Testis (tissue), 5 donors: ENCODE measurements around the gene ACAA1. TPM values are rescaled to one million over a fixed set of nuclear protein-coding genes. Genes with fewer than 3 reads are reported as not detected.

ENCODE experiments used
- DNase-seq: peaks from one replicate; pipeline ENCODE4 v3.0.0-alpha.2; 2019
- H3K27ac ChIP-seq, 2 donors: fragments of 200-600 bp; sonication (generic); one replicate each; pipeline ENCODE4 v1.5.1; 2019
- H3K27me3 ChIP-seq: fragments of 200-600 bp; sonication (generic); one replicate; pipeline ENCODE4 v1.5.1; 2019
- H3K36me3 ChIP-seq: fragments of 200-600 bp; sonication (generic); one replicate; pipeline ENCODE4 v1.5.1; 2017; ENCODE audit warnings: low read depth; ENCODE audit errors: missing control alignments
- H3K4me1 ChIP-seq: fragments of 200-600 bp; sonication (generic); one replicate; pipeline ENCODE4 v1.5.1; 2019
- H3K4me3 ChIP-seq, 2 donors: fragments of 200-600 bp; sonication (generic); one replicate each; pipeline ENCODE4 v1.5.1; 2017 to 2019
- H3K9me3 ChIP-seq: fragments of 200-600 bp; sonication (generic); one replicate; pipeline ENCODE4 v1.5.1; 2017
- CTCF ChIP-seq, 3 experiments: fragments of 450-650 bp in 2 of 3; fragments of 200-600 bp in 1 of 3; sonication (generic) in 1 of 3; IDR thresholded peaks; one replicate each; pipeline ENCODE4 v1.5.1; 2016 to 2019; ENCODE audit warnings: antibody characterized with exemption in 3 of 3, mild to moderate bottlenecking in 2 of 3, moderate library complexity in 1 of 3
- POLR2A ChIP-seq: fragments of 450-650 bp; IDR thresholded peaks from one replicate; pipeline ENCODE4 v1.6.1; 2017; ENCODE audit warnings: antibody characterized with exemption, mild to moderate bottlenecking, moderate library complexity
- WGBS, 2 donors: methylation state at CpG; one replicate each; pipeline ENCODE4 v1.1.5; 2018; 5-methylcytosine and 5-hydroxymethylcytosine counted together
- intact Hi-C: fragments of 100-400 bp; cut with DNase I; formaldehyde crosslinking; loops from one replicate; pipeline ENCODE4 v1.15.1; 2023; ENCODE audit warnings: low total_unique reads
- long read RNA-seq, 2 donors: transcript quantifications; one replicate each; lab custom pipeline, GENCODE V29; 2026
- polyA plus RNA-seq: library from polyadenylated mRNA; stranded (reverse); fragments of 350-450 nt; fragmentation: Illumina TruSeq; extraction: RNeasy Lipid Tissue Mini Kit (QIAGEN cat#74804); gene quantifications from one replicate; pipeline ENCODE4 v1.2.3, GENCODE V29; 2014; ENCODE audit warnings: low read depth, low replicate concordance; ENCODE audit not compliant: insufficient read depth
- total RNA-seq, 2 donors: library from RNA; depleted of rRNA; stranded (reverse); fragments of >200 nt; gene quantifications; one replicate each; pipeline ENCODE4 v1.2.3, GENCODE V29; 2016

The ACAA1 gene
- 10 to 100 TPM; 58.3 to 60.9 TPM for total RNA-seq
- 50.7 TPM for polyA plus RNA-seq
- long read RNA-seq, donor 1, transcript ACAA1-202 (12 exons, 1,785 nt) = major isoform, 8 of 26 reads
- long read RNA-seq, donor 1, partial matches to known transcripts = 0 of 26 reads
- long read RNA-seq, donor 1, other reads (novel, unspliced or antisense) = 11 of 26 reads
- long read RNA-seq, donor 2, transcript ACAA1-202 (12 exons, 1,785 nt) = major isoform, 8 of 11 reads
- long read RNA-seq, donor 2, partial matches to known transcripts = 0 of 11 reads
- long read RNA-seq, donor 2, other reads (novel, unspliced or antisense) = 0 of 11 reads

GRCh38 chr3:38136777-38137614, at the start of gene ACAA1:
Gene ACAA1, minus strand, starts transcription at chr3:38137127. Its CDS starts 92 bp downstream, at chr3:38137035.
- H3K27me3 ChIP-seq = no peaks in the 10 kb centered on the region
- H3K9me3 ChIP-seq = no peaks in the 10 kb centered on the region
- 0 to 1% methylated on average over 16 to 53 of the region's 66 CpGs for WGBS, 2 donors
- H3K4me1 ChIP-seq = peaks cover 24% of the 10 kb centered on the region
- TF ChIP-seq CTCF (IDR thresholded peaks at IDR 0.05) (peak in 1 of 3 experiments; percentile 25), POLR2A (peak; percentile 59)
- DNase-seq = peak; percentile 100
- H3K4me3 ChIP-seq = peak within 1 kb of the TSS; percentile 79 to 89
- intact Hi-C loops = no loop called here
- H3K36me3 ChIP-seq = no peaks in the 10 kb centered on the region
- H3K27ac ChIP-seq = peak within 1 kb of the TSS; percentile 73 to 88

GRCh38 chr3:38177181-38177580, 40.3 kb upstream of the ACAA1 start:
- no peak overlapping the region for H3K4me3 ChIP-seq
- no peaks in the 10 kb centered on the region for H3K9me3 ChIP-seq
- H3K27me3 ChIP-seq = no peaks in the 10 kb centered on the region
- TF ChIP-seq CTCF (IDR thresholded peaks at IDR 0.05) (no peak), POLR2A (no peak)
- H3K27ac ChIP-seq = no peak overlapping the region
- no peaks in the 10 kb centered on the region for H3K4me1 ChIP-seq
- no peaks in the 10 kb centered on the region for H3K36me3 ChIP-seq
- DNase-seq = no peak
- 27 to 38% methylated on average over 2 of the region's 2 CpGs for WGBS, 2 donors
- intact Hi-C loops = no loop called here

DNA sequence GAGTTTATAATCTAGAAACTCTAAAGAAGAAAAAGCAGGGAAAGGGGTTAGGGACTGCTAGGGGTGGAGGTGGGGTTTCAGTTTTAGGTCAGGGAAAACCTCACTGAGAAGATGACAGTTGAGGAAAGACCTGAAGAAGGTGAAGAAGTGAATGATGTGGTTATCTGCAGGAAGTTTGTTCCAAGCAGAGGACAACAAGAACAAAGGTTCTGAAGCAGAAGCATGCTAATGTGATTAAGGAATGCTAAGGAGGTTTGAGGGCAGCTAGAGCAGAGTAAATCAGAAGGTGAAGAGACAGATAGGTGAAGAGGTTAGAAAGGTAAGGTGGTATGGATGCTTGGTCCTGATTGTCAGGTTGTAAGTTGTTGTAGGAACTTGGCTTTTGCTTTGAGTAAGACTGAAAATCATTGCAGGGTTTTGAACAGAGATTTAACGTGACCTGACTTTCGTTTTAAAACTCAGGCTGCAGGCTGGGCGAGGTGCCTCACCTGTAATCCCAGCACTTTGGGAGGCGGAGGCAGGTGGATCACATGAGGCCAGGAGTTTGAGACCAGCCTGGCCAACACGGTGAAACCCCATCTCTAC, 37.0 kb upstream of the ACAA1 start:
- WGBS, 2 donors = 89 to 91% methylated on average over 5 of the region's 5 CpGs
- Histone ChIP-seq H3K27ac (no peak overlapping the region), H3K27me3 (no peaks in the 10 kb centered on the region), H3K4me3 (no peak overlapping the region), H3K9me3 (no peaks in the 10 kb centered on the region), H3K36me3 (no peaks in the 10 kb centered on the region), H3K4me1 (no peaks in the 10 kb centered on the region)
- no peak for DNase-seq
- no peak for TF ChIP-seq CTCF (IDR thresholded peaks at IDR 0.05)
- no peak for TF ChIP-seq POLR2A
- intact Hi-C loops = no loop called here

DNA sequence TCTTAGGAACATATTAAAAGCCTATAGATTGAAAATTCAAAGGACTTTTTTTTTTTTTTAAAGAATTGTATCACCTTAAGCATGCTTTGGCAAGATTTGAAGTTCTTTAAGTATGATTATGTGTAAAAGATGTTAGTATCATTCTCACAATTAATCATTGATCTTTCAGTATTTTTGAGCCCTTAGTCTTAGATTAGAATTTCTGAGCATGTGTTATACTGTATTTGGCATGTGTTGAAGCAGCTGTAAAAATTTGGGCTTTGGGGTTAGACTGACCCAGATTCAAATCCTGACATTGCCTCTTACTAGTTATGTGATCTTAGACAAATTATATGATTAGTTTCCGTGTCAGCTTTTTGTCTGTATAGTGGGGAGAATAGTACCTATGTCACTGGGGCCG, 34.7 kb upstream of the ACAA1 start:
- no peak for TF ChIP-seq CTCF (IDR thresholded peaks at IDR 0.05)
- TF ChIP-seq POLR2A = no peak
- H3K4me3 ChIP-seq = no peak overlapping the region
- H3K27ac ChIP-seq = no peak overlapping the region
- no peaks in the 10 kb centered on the region for H3K36me3 ChIP-seq
- WGBS, 2 donors = 93 to 94% methylated on average over 2 of the region's 2 CpGs
- H3K4me1 ChIP-seq = no peaks in the 10 kb centered on the region
- no peaks in the 10 kb centered on the region for H3K9me3 ChIP-seq
- DNase-seq = no peak
- no peaks in the 10 kb centered on the region for H3K27me3 ChIP-seq
- intact Hi-C loops = no loop called here
